HFF-Myc (cell line): ENCODE measurements around the gene NFKB1.
"Not testable (repeated sequence)": the region's sequence is repeated elsewhere in the genome, so short reads cannot be mapped to it uniquely, and the experiment has no call there.

ENCODE experiments used
- DNase-seq: peaks from one replicate; pipeline ENCODE4 v3.0.0-alpha.2; 2011; ENCODE audit warnings: low read depth; ENCODE audit errors: extremely low read depth
- H3K4me3 ChIP-seq: replicated peaks from 2 replicates; pipeline ENCODE4 v1.5.1; 2011; ENCODE audit warnings: low read depth, mild to moderate bottlenecking, control low read depth, low read length
- CTCF ChIP-seq: IDR thresholded peaks from 2 replicates; pipeline ENCODE4 v1.5.1; 2012; ENCODE audit warnings: mild to moderate bottlenecking, low read depth, low read length, control low read depth; ENCODE audit errors: missing control alignments

The NFKB1 gene

GRCh38 chr4:102478186-102478585, 23.0 kb upstream of the NFKB1 start:
- no peak for DNase-seq
- no peak for TF ChIP-seq CTCF

GRCh38 chr4:102479832-102480231, 21.3 kb upstream of the NFKB1 start:
- not testable (repeated sequence) for H3K4me3 ChIP-seq, DNase-seq

More at GRCh38 chr4:102478186-102478585, 23.0 kb upstream of the NFKB1 start:
- H3K4me3 ChIP-seq, result no peak overlapping the region

GRCh38 chr4:102483120-102483519, 18.0 kb upstream of the NFKB1 start:
- H3K4me3 ChIP-seq, result no peak overlapping the region
- no peak for TF ChIP-seq CTCF
- no peak for DNase-seq

- DNase-seq, H3K4me3 ChIP-seq: not testable (repeated sequence)
These were observed 17.0 kb upstream of the NFKB1 start for GRCh38 chr4:102483990-102484692.

GRCh38 chr4:102492531-102493241, 8.5 kb upstream of the NFKB1 start:
- H3K4me3 ChIP-seq, result no peak overlapping the region
- TF ChIP-seq CTCF, result no peak
- no peak for DNase-seq

GRCh38 chr4:102493257-102493656, 7.9 kb upstream of the NFKB1 start:
- no peak overlapping the region for H3K4me3 ChIP-seq
- TF ChIP-seq CTCF, result no peak
- DNase-seq, result no peak

- no peak for TF ChIP-seq CTCF
- H3K4me3 ChIP-seq, result no peak overlapping the region
- no peak for DNase-seq
These were observed 7.4 kb upstream of the NFKB1 start for GRCh38 chr4:102493794-102494193.

- no peak for TF ChIP-seq CTCF
- no peak for DNase-seq
- H3K4me3 ChIP-seq, result no peak overlapping the region
These were observed 6.6 kb upstream of the NFKB1 start for GRCh38 chr4:102494603-102495002.
